Measurements from ENCODE around the gene CNTNAP2. TPM values are rescaled to one million over a fixed set of nuclear protein-coding genes. Genes with fewer than 3 reads are reported as not detected.

CNTNAP2 gene
- total and polyA plus RNA-seq, 2 of the 4 experiments (the other 2 are of a cell fraction), result not detected

DNA sequence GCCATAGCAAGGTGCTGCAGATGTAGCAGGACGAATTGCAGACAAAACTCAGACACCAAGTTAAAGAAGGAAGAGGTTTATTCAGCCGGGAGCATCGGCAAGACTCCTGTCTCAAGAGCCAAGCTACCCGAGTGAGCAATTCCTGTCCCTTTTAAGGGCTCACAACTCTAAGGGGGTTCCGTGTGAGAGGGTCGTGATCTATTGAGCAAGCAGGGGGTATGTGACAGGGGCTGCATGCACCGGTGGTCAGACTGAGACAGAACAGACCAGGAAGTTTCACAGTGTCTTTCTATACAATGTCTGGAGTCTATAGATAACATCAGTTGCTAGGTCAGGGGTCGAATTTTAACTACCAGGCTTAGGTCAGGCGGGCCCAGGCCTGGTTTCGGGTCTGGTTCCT lies 2252.0 kb downstream of the CNTNAP2 start:
- Histone ChIP-seq H2BK15ac (ENCODE audit: low read depth, low read length) (no peak overlapping the region), H3K9me3 (ENCODE audit: control insufficient read depth, insufficient read depth, low read length) (peaks cover 18% of the 10 kb centered on the region; the same call in 1 of the 2 replicates), H3K4me2 (ENCODE audit: low read depth, low read length) (no peak overlapping the region), H3K4me1 (ENCODE audit: control insufficient read depth, insufficient read depth, low read length) (no peaks in the 10 kb centered on the region), H3K4ac (ENCODE audit: low read depth, low read length) (no peak overlapping the region), H3K14ac (replicated peaks; ENCODE audit: low read depth, low read length) (no peak overlapping the region), H3K23ac (ENCODE audit: low read depth, low read length) (no peak overlapping the region), H2BK20ac (ENCODE audit: low read depth, low read length) (no peak overlapping the region), H2BK5ac (ENCODE audit: low read depth, low read length, poor library complexity, severe bottlenecking) (no peak overlapping the region), H3K18ac (ENCODE audit: low read depth, low read length) (no peak overlapping the region), H3K27ac (ENCODE audit: insufficient read depth, low read length) (no peak overlapping the region), H2AK9ac (replicated peaks; ENCODE audit: low read depth, low read length, poor library complexity) (no peak overlapping the region), H3K56ac (ENCODE audit: extremely low read depth, insufficient read depth, low read length) (no peak overlapping the region), H4K5ac (ENCODE audit: low read depth, low read length) (no peak overlapping the region), H2AFZ (replicated peaks; ENCODE audit: low read length, poor library complexity) (no peak overlapping the region), H4K20me1 (ENCODE audit: insufficient read depth, low read length) (no peaks in the 10 kb centered on the region), H2AK5ac (ENCODE audit: low read depth, low read length) (no peak overlapping the region), H4K91ac (ENCODE audit: insufficient read depth, low read depth, low read length) (no peak overlapping the region), H2BK120ac (ENCODE audit: low read depth, low read length) (no peak overlapping the region), H3K9ac (ENCODE audit: low read depth, low read length) (no peak overlapping the region), H3K9me1 (ENCODE audit: insufficient read depth, low read length) (no peaks in the 10 kb centered on the region), H3K79me1 (ENCODE audit: low read depth in 1 of 2, low read length in 2 of 2) (no peaks in the 10 kb centered on the region), H4K8ac (ENCODE audit: low read depth in 2 of 2, low read length in 2 of 2) (no peak overlapping the region), H3K27me3 (ENCODE audit: control insufficient read depth, insufficient read depth, low read length) (no peaks in the 10 kb centered on the region), H3K36me3 (ENCODE audit: control insufficient read depth, insufficient read depth, low read length) (no peaks in the 10 kb centered on the region), H3K4me3 (ENCODE audit: insufficient read depth, low read depth, low read length) (no peak overlapping the region)
- BruUV-seq (replicated peaks), result no TSS peak
- CTCF ChIA-PET, result no interaction called here
- DNase-seq, result no peak
- no peak for ATAC-seq (ENCODE audit: low read depth)
- dilution Hi-C loops (cut with HindIII; ENCODE audit: low sequenced_read_pairs, unreplicated experiment), result no loop called here
- WGBS, 2 experiments (ENCODE audit: extremely low coverage in 2 of 2, insufficient read length in 1 of 2), result 43% methylated on average over 5 of the region's 10 CpGs; no CpG with 5 or more reads in 1 of the 2 experiments
- POLR2A ChIA-PET (ENCODE audit: unreplicated experiment), result no interaction called here
- TF ChIP-seq RAD21 (IDR thresholded peaks at IDR 0.05; ENCODE audit: low read length), result no peak
- TF ChIP-seq, protein P1, sequence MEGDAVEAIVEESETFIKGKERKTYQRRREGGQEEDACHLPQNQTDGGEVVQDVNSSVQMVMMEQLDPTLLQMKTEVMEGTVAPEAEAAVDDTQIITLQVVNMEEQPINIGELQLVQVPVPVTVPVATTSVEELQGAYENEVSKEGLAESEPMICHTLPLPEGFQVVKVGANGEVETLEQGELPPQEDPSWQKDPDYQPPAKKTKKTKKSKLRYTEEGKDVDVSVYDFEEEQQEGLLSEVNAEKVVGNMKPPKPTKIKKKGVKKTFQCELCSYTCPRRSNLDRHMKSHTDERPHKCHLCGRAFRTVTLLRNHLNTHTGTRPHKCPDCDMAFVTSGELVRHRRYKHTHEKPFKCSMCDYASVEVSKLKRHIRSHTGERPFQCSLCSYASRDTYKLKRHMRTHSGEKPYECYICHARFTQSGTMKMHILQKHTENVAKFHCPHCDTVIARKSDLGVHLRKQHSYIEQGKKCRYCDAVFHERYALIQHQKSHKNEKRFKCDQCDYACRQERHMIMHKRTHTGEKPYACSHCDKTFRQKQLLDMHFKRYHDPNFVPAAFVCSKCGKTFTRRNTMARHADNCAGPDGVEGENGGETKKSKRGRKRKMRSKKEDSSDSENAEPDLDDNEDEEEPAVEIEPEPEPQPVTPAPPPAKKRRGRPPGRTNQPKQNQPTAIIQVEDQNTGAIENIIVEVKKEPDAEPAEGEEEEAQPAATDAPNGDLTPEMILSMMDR (conservative IDR thresholded peaks at IDR 0.05; ENCODE audit: low read depth, low read length), result no peak
- TF ChIP-seq, protein P2, sequence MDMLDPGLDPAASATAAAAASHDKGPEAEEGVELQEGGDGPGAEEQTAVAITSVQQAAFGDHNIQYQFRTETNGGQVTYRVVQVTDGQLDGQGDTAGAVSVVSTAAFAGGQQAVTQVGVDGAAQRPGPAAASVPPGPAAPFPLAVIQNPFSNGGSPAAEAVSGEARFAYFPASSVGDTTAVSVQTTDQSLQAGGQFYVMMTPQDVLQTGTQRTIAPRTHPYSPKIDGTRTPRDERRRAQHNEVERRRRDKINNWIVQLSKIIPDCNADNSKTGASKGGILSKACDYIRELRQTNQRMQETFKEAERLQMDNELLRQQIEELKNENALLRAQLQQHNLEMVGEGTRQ (IDR thresholded peaks at IDR 0.05; ENCODE audit: low read depth, low read length), result no peak
- TF ChIP-seq BHLHE40 (IDR thresholded peaks at IDR 0.05; ENCODE audit: low read depth, low read length), result no peak
- TF ChIP-seq FOS (IDR thresholded peaks at IDR 0.05; ENCODE audit: low read depth, low read length), result no peak
- TF ChIP-seq NFE2L2 (IDR thresholded peaks at IDR 0.05; ENCODE audit: low read depth, low read length), result no peak
- TF ChIP-seq MAZ (IDR thresholded peaks at IDR 0.05; ENCODE audit: borderline replicate concordance, low read depth, low read length), result no peak
- no peak for TF ChIP-seq POLR2A (IDR thresholded peaks at IDR 0.05; ENCODE audit: low read depth, low read length)
- no peak for TF ChIP-seq MAFK (IDR thresholded peaks at IDR 0.05; ENCODE audit: low read depth, low read length)
- TF ChIP-seq RFX5 (IDR thresholded peaks at IDR 0.05; ENCODE audit: low read depth, low read length), result no peak
- TF ChIP-seq SMC3 (IDR thresholded peaks at IDR 0.05; ENCODE audit: low read depth, low read length), result no peak
- no peak for TF ChIP-seq CEBPB (IDR thresholded peaks at IDR 0.05; ENCODE audit: low read depth, low read length)
- in situ Hi-C loops (cut with MboI; ENCODE audit: low sequenced_read_pairs), result no loop called here
- intact Hi-C loops (cut with micrococcal nuclease), result no loop called here
